ENCODE results near the gene KLF4.

The KLF4 gene

GRCh38 chr9:107528686-107529085, 39.1 kb upstream of the KLF4 start:
- peaks cover 3% of the 10 kb centered on the region for H3K9me3 ChIP-seq (ENCODE audit: insufficient read depth, low read depth, low read length)
- no peak overlapping the region for H3K14ac ChIP-seq (ENCODE audit: low read length)
- H3K36me3 ChIP-seq (ENCODE audit: control insufficient read depth in 1 of 2, insufficient read depth in 2 of 2, low read length in 2 of 2), result no peaks in the 10 kb centered on the region
- no CpG with 5 or more reads among the region's 6 CpGs for WGBS (ENCODE audit: extremely low coverage, insufficient coverage, insufficient read length)
- DNase-seq, result peak; percentile 81 to 95
- no peak overlapping the region for H3K4me3 ChIP-seq (ENCODE audit: low read depth, low read length)
- no peak overlapping the region for H3K18ac ChIP-seq (ENCODE audit: low read length)
- no peak overlapping the region for H4K8ac ChIP-seq (ENCODE audit: low read depth, low read length)
- peaks cover 1% of the 10 kb centered on the region for H3K79me1 ChIP-seq (ENCODE audit: low read length)
- no peak overlapping the region for H3K23ac ChIP-seq (ENCODE audit: low read length)
- H4K91ac ChIP-seq (ENCODE audit: low read depth, low read length), result no peak overlapping the region
- no peak overlapping the region for H2AFZ ChIP-seq (ENCODE audit: insufficient read depth, low read length, poor library complexity)
- H3K4ac ChIP-seq (ENCODE audit: low read depth, low read length), result no peak overlapping the region
- H3K4me1 ChIP-seq (ENCODE audit: control insufficient read depth in 1 of 2, insufficient read depth in 2 of 2, low read length in 2 of 2), result peaks cover 4 to 6% of the 10 kb centered on the region in 2 experiments
- H2BK5ac ChIP-seq (ENCODE audit: low read depth, low read length, poor library complexity), result no peak overlapping the region
- no peak overlapping the region for H2AK5ac ChIP-seq (ENCODE audit: low read length)
- no peak overlapping the region for H3K4me2 ChIP-seq (ENCODE audit: low read length)
- H3K9ac ChIP-seq (ENCODE audit: low read length), result no peak overlapping the region
- no peak overlapping the region for H2BK120ac ChIP-seq (ENCODE audit: insufficient read depth, low read length, poor library complexity)
- H3K27ac ChIP-seq (ENCODE audit: low read depth, low read length), result no peak overlapping the region
- no peak overlapping the region for H2BK12ac ChIP-seq (ENCODE audit: low read length)
- no peak overlapping the region for H4K12ac ChIP-seq (ENCODE audit: low read depth, low read length)
- H3K79me2 ChIP-seq (ENCODE audit: control insufficient read depth, insufficient read depth, low read length, poor library complexity), result no peaks in the 10 kb centered on the region
- H3K27me3 ChIP-seq (ENCODE audit: insufficient read depth, low read length), result no peaks in the 10 kb centered on the region

- Histone ChIP-seq H3K4ac (ENCODE audit: low read depth, low read length) (no peak overlapping the region), H3K4me1 (ENCODE audit: control insufficient read depth in 1 of 2, insufficient read depth in 2 of 2, low read length in 2 of 2) (peaks cover 4 to 7% of the 10 kb centered on the region in 2 experiments), H2BK5ac (ENCODE audit: low read depth, low read length, poor library complexity) (no peak overlapping the region), H3K14ac (ENCODE audit: low read length) (no peak overlapping the region), H3K4me2 (ENCODE audit: low read length) (no peak overlapping the region), H4K8ac (ENCODE audit: low read depth, low read length) (no peak overlapping the region), H3K9me3 (ENCODE audit: insufficient read depth, low read depth, low read length) (no peaks in the 10 kb centered on the region), H3K79me1 (ENCODE audit: low read length) (peaks cover 1% of the 10 kb centered on the region), H2AFZ (ENCODE audit: insufficient read depth, low read length, poor library complexity) (no peak overlapping the region), H3K27me3 (ENCODE audit: insufficient read depth, low read length) (no peaks in the 10 kb centered on the region), H2AK5ac (ENCODE audit: low read length) (no peak overlapping the region), H3K9ac (ENCODE audit: low read length) (no peak overlapping the region), H2BK12ac (ENCODE audit: low read length) (no peak overlapping the region), H2BK120ac (ENCODE audit: insufficient read depth, low read length, poor library complexity) (no peak overlapping the region), H3K23ac (ENCODE audit: low read length) (no peak overlapping the region), H3K36me3 (ENCODE audit: control insufficient read depth in 1 of 2, insufficient read depth in 2 of 2, low read length in 2 of 2) (no peaks in the 10 kb centered on the region), H3K79me2 (ENCODE audit: control insufficient read depth, insufficient read depth, low read length, poor library complexity) (no peaks in the 10 kb centered on the region), H3K18ac (ENCODE audit: low read length) (no peak overlapping the region), H4K12ac (ENCODE audit: low read depth, low read length) (no peak overlapping the region), H3K27ac (ENCODE audit: low read depth, low read length) (no peak overlapping the region), H4K91ac (ENCODE audit: low read depth, low read length) (no peak overlapping the region), H3K4me3 (ENCODE audit: low read depth, low read length) (no peak overlapping the region)
- WGBS (ENCODE audit: extremely low coverage, insufficient coverage, insufficient read length), result no CpG with 5 or more reads among the region's 6 CpGs
- DNase-seq, result peak; percentile 35 to 70
Observed at GRCh38 chr9:107523539-107523938, 34.0 kb upstream of the KLF4 start.

- no peak overlapping the region for H2AFZ ChIP-seq (ENCODE audit: insufficient read depth, low read length, poor library complexity)
- no peak overlapping the region for H4K91ac ChIP-seq (ENCODE audit: low read depth, low read length)
- no CpG with 5 or more reads among the region's 1 CpG for WGBS (ENCODE audit: extremely low coverage, insufficient coverage, insufficient read length)
- H3K23ac ChIP-seq (ENCODE audit: low read length), result no peak overlapping the region
- no peaks in the 10 kb centered on the region for H3K27me3 ChIP-seq (ENCODE audit: insufficient read depth, low read length)
- no peak overlapping the region for H4K8ac ChIP-seq (ENCODE audit: low read depth, low read length)
- no peaks in the 10 kb centered on the region for H3K9me3 ChIP-seq (ENCODE audit: insufficient read depth, low read depth, low read length)
- H3K36me3 ChIP-seq (ENCODE audit: control insufficient read depth in 1 of 2, insufficient read depth in 2 of 2, low read length in 2 of 2), result no peaks in the 10 kb centered on the region
- H3K9ac ChIP-seq (ENCODE audit: low read length), result no peak overlapping the region
- H4K12ac ChIP-seq (ENCODE audit: low read depth, low read length), result no peak overlapping the region
- H3K14ac ChIP-seq (ENCODE audit: low read length), result no peak overlapping the region
- no peak overlapping the region for H3K4me2 ChIP-seq (ENCODE audit: low read length)
- H3K4me1 ChIP-seq (ENCODE audit: control insufficient read depth in 1 of 2, insufficient read depth in 2 of 2, low read length in 2 of 2), result peaks cover 0 to 3% of the 10 kb centered on the region in 2 experiments
- no peak overlapping the region for H3K4me3 ChIP-seq (ENCODE audit: low read depth, low read length)
- H2BK12ac ChIP-seq (ENCODE audit: low read length), result no peak overlapping the region
- no peak overlapping the region for H3K18ac ChIP-seq (ENCODE audit: low read length)
- H2AK5ac ChIP-seq (ENCODE audit: low read length), result no peak overlapping the region
- no peak overlapping the region for H2BK5ac ChIP-seq (ENCODE audit: low read depth, low read length, poor library complexity)
- H3K4ac ChIP-seq (ENCODE audit: low read depth, low read length), result no peak overlapping the region
- no peak overlapping the region for H2BK120ac ChIP-seq (ENCODE audit: insufficient read depth, low read length, poor library complexity)
- no peak for DNase-seq
- H3K27ac ChIP-seq (ENCODE audit: low read depth, low read length), result no peak overlapping the region
- no peaks in the 10 kb centered on the region for H3K79me2 ChIP-seq (ENCODE audit: control insufficient read depth, insufficient read depth, low read length, poor library complexity)
- H3K79me1 ChIP-seq (ENCODE audit: low read length), result no peaks in the 10 kb centered on the region
Observed at GRCh38 chr9:107520186-107520585, 30.6 kb upstream of the KLF4 start.

GRCh38 chr9:107518037-107518807, 28.7 kb upstream of the KLF4 start:
- no peak overlapping the region for H3K4ac ChIP-seq (ENCODE audit: low read depth, low read length)
- H2AFZ ChIP-seq (ENCODE audit: insufficient read depth, low read length, poor library complexity), result no peak overlapping the region
- H3K18ac ChIP-seq (ENCODE audit: low read length), result no peak overlapping the region
- no peaks in the 10 kb centered on the region for H3K27me3 ChIP-seq (ENCODE audit: insufficient read depth, low read length)
- no peaks in the 10 kb centered on the region for H3K9me3 ChIP-seq (ENCODE audit: insufficient read depth, low read depth, low read length)
- DNase-seq, result no peak
- no peaks in the 10 kb centered on the region for H3K36me3 ChIP-seq (ENCODE audit: control insufficient read depth in 1 of 2, insufficient read depth in 2 of 2, low read length in 2 of 2)
- H3K79me2 ChIP-seq (ENCODE audit: control insufficient read depth, insufficient read depth, low read length, poor library complexity), result no peaks in the 10 kb centered on the region
- no peak overlapping the region for H3K23ac ChIP-seq (ENCODE audit: low read length)
- no peak overlapping the region for H3K4me3 ChIP-seq (ENCODE audit: low read depth, low read length)
- no peak overlapping the region for H3K14ac ChIP-seq (ENCODE audit: low read length)
- no peaks in the 10 kb centered on the region for H3K79me1 ChIP-seq (ENCODE audit: low read length)
- no CpG with 5 or more reads among the region's 6 CpGs for WGBS (ENCODE audit: extremely low coverage, insufficient coverage, insufficient read length)
- no peak overlapping the region for H4K91ac ChIP-seq (ENCODE audit: low read depth, low read length)
- H3K4me1 ChIP-seq (ENCODE audit: control insufficient read depth in 1 of 2, insufficient read depth in 2 of 2, low read length in 2 of 2), result no peaks in the 10 kb centered on the region
- H2BK5ac ChIP-seq (ENCODE audit: low read depth, low read length, poor library complexity), result no peak overlapping the region
- no peak overlapping the region for H2BK120ac ChIP-seq (ENCODE audit: insufficient read depth, low read length, poor library complexity)
- H3K27ac ChIP-seq (ENCODE audit: low read depth, low read length), result no peak overlapping the region
- no peak overlapping the region for H3K4me2 ChIP-seq (ENCODE audit: low read length)
- H2AK5ac ChIP-seq (ENCODE audit: low read length), result no peak overlapping the region
- H4K12ac ChIP-seq (ENCODE audit: low read depth, low read length), result no peak overlapping the region
- H3K9ac ChIP-seq (ENCODE audit: low read length), result no peak overlapping the region
- H2BK12ac ChIP-seq (ENCODE audit: low read length), result no peak overlapping the region
- H4K8ac ChIP-seq (ENCODE audit: low read depth, low read length), result no peak overlapping the region

All from trophoblast cell (in vitro differentiated cells and primary cell).